ENCODE measurements around the gene CCDC15.
"Not testable (repeated sequence)": the region's sequence is repeated elsewhere in the genome, so short reads cannot be mapped to it uniquely, and the experiment has no call there.

Gene CCDC15

DNA sequence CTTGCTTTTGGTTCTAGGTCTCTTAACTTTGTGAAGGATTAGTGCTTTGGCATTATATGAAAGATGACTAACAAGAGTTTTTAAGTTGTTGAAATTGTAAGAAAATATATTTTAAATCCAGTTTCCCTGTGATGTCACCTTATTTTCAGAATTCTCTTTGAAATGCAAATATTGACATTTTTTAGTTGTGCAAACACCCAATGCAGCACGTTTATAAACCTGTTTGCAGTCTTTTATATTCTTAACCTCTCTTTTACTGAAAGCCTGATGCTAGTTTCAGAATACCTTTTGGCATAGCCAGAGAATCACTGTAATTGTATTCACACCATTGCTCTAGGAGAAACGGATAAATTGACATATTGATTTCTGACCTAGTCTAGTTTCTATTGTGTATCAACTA lies 66.3 kb downstream of the CCDC15 start:
- H3K9me3 Mint-ChIP-seq = no peaks in the 10 kb centered on the region
- no peaks in the 10 kb centered on the region for H3K36me3 Mint-ChIP-seq
- no peaks in the 10 kb centered on the region for H3K4me1 Mint-ChIP-seq
- H3K27me3 Mint-ChIP-seq = no peaks in the 10 kb centered on the region
- no peak overlapping the region for H3K27ac Mint-ChIP-seq
- no peak overlapping the region for H3K4me3 Mint-ChIP-seq

DNA sequence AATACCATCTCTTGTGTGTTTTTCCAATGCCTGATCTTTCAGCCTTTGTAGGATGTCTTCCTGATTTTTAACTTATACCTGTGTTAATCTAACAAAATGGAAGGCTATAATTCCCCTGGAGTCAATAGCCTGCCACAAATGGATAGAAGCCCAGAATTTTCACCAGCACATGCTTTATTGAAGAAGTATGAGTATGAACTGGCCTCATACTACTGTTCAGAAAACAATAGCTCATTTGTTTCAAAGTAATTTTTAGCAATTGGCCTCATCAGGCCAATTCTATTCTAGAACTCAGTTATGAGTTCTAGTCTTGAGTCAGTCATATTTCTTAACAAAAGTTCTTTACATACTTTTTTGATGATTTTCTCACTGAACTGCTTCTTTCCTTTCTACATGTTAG lies 68.5 kb downstream of the CCDC15 start:
- Mint-ChIP-seq H3K4me1 (no peaks in the 10 kb centered on the region), H3K4me3 (no peak overlapping the region), H3K9me3 (no peaks in the 10 kb centered on the region), H3K36me3 (no peaks in the 10 kb centered on the region), H3K27ac (no peak overlapping the region), H3K27me3 (no peaks in the 10 kb centered on the region)

DNA sequence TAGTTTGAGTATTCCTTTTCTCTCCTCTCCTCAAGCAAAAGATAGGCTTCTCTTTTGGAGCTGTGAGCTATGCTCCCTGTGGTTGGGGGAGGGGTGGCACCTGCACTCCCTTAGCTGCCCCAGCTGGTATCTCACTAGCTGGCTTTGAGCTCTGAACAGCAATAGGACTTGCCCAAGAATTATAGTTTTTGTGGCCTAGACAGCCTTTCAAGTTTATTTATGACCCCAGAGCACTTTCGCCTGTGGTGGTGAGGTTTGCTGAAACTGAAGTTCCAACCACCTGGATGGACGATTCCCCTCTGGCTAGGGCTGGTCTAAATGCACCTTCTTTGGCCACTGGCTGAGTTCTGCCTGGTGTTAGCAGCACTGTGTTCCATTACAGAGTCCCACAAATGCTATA lies 72.0 kb downstream of the CCDC15 start:
- no peaks in the 10 kb centered on the region for H3K9me3 Mint-ChIP-seq
- no peaks in the 10 kb centered on the region for H3K4me1 Mint-ChIP-seq
- H3K27me3 Mint-ChIP-seq = no peaks in the 10 kb centered on the region
- H3K4me3 Mint-ChIP-seq = no peak overlapping the region
- peaks cover 13% of the 10 kb centered on the region for H3K36me3 Mint-ChIP-seq
- H3K27ac Mint-ChIP-seq = no peak overlapping the region

DNA sequence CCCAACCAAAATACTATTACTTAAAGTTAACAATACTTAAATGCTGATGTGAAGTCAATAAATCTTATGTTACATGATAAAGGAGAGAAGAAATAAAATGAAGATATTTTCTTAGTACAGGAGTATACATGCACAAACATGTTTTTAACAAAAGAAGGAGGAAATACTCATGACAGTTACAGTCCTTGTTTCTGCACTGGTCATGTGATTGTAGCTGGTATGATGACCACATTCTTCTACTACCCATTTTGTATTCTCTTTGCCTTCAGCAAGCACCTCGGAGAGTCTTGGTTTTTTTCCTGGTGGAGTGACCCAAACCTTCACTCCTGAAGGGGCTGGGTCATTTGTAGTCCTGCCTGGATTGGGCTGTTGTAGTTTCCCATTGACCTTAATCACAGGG lies 75.4 kb downstream of the CCDC15 start:
- H3K27ac Mint-ChIP-seq, H3K4me3 Mint-ChIP-seq, H3K9me3 Mint-ChIP-seq, H3K4me1 Mint-ChIP-seq, H3K27me3 Mint-ChIP-seq: not testable (repeated sequence)
- peaks cover 25% of the 10 kb centered on the region for H3K36me3 Mint-ChIP-seq

DNA sequence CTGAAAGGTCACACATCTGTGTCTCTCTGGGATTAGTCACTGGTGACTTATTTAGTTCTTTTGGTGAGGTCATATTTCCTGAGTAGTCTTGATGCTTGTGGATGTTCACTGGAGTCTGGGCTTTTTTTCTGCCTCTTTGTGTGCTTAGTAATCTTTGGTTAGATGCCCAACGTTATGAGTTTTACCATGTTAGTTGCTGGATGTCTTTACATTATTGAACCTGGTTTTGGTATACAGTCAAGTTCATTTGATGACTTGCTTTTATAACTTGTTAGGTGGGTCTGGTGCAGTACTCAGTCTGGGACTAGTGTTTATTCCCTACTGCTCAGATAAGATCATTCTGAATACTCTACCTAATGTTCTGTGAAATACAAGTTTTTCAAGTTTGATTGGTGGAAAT lies 82.9 kb downstream of the CCDC15 start:
- H3K4me3 Mint-ChIP-seq = no peak overlapping the region
- H3K27me3 Mint-ChIP-seq = no peaks in the 10 kb centered on the region
- H3K4me1 Mint-ChIP-seq = no peaks in the 10 kb centered on the region
- H3K9me3 Mint-ChIP-seq = peaks cover 6% of the 10 kb centered on the region
- H3K36me3 Mint-ChIP-seq = peaks cover 27% of the 10 kb centered on the region
- no peak overlapping the region for H3K27ac Mint-ChIP-seq

GRCh38 chr11:125049164-125049792 lies 95.3 kb downstream of the CCDC15 start:
- H3K27ac Mint-ChIP-seq = no peak overlapping the region
- H3K4me1 Mint-ChIP-seq = no peaks in the 10 kb centered on the region
- H3K4me3 Mint-ChIP-seq = no peak overlapping the region
- no peaks in the 10 kb centered on the region for H3K9me3 Mint-ChIP-seq
- no peaks in the 10 kb centered on the region for H3K27me3 Mint-ChIP-seq
- peaks cover 1% of the 10 kb centered on the region for H3K36me3 Mint-ChIP-seq

DNA sequence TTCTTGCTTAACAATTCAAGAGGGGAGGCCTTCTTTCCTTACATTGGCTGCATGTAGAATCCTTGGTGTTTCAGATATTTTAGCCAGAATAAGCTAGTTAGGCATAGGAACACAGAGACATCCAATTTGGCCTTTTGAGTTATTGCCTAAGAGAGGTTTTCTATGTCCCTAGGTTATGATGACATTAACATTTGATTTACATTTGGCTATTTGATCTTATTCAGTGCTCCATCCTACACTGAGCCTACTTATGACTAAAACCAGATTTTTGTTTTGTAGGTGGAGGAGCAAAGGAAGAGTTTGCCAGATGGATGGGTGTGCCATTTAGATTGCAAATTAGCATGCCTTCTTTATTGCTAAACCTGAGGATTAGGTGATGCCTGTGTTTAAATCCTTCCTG lies 98.0 kb downstream of the CCDC15 start:
- H3K9me3 Mint-ChIP-seq = no peaks in the 10 kb centered on the region
- H3K4me1 Mint-ChIP-seq = no peaks in the 10 kb centered on the region
- no peak overlapping the region for H3K27ac Mint-ChIP-seq
- no peaks in the 10 kb centered on the region for H3K36me3 Mint-ChIP-seq
- H3K27me3 Mint-ChIP-seq = peaks cover under 1% of the 10 kb centered on the region
- no peak overlapping the region for H3K4me3 Mint-ChIP-seq

DNA sequence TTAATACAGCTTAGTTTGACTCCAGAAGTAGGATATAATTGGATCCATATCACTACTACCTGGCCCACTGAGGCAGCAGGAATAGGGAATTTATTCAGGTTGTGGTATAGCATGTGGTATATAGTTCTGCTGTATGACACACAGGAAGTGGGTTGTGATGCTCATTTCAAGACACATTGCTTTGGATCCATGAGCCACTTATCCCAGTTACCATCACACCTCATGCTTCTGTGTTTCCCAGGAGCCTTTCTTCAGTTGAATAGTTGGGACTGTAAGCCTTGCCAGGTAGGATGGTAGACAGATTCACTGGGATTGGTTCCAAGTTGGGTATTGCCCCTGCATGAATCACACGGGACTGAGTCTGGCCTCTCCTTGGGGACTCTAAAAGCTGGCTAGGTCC lies 99.2 kb downstream of the CCDC15 start:
- no peaks in the 10 kb centered on the region for H3K9me3 Mint-ChIP-seq

DNA sequence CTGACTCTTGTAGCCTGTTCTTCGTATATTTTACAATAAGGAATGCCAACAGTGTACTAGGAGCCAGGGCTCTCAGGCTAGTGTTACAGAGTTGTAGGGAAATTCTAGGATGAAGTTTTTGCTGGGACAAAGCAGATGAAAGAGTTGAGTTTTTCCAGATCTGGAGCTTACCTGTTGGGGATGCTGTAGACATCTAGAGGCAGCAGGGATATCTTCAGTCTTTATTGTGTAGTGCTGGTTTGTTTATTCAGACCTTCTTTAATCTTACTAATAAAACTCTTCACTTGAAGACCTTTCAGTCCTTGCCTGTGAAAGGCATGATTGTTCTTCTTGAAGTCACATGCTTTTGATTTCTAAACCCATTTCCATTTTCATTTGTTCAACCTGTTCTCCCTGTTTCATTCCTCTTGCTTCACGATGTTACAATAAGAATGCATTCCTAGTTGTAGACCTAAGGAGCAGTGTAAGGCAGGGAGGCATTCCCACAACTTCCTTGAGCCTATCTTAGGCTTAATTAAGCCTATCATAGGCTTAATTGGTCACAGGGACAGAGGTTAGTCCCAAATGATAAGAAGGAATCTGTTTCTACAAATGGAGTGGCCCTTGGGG lies 101.2 kb downstream of the CCDC15 start:
- H3K36me3 Mint-ChIP-seq = no peaks in the 10 kb centered on the region
- H3K4me1 Mint-ChIP-seq = no peaks in the 10 kb centered on the region
- no peak overlapping the region for H3K27ac Mint-ChIP-seq
- no peaks in the 10 kb centered on the region for H3K9me3 Mint-ChIP-seq
- H3K4me3 Mint-ChIP-seq = no peak overlapping the region
- H3K27me3 Mint-ChIP-seq = peaks cover 2% of the 10 kb centered on the region

More for the DNA sequence above, 99.2 kb downstream of the CCDC15 start:
- H3K4me3 Mint-ChIP-seq = no peak overlapping the region
- H3K4me1 Mint-ChIP-seq = no peaks in the 10 kb centered on the region
- H3K27me3 Mint-ChIP-seq = peaks cover 2% of the 10 kb centered on the region
- no peak overlapping the region for H3K27ac Mint-ChIP-seq
- H3K36me3 Mint-ChIP-seq = no peaks in the 10 kb centered on the region

- not testable (repeated sequence) for H3K36me3 Mint-ChIP-seq, H3K4me1 Mint-ChIP-seq, H3K4me3 Mint-ChIP-seq, H3K27me3 Mint-ChIP-seq, H3K27ac Mint-ChIP-seq, H3K9me3 Mint-ChIP-seq
These were observed 102.1 kb downstream of the CCDC15 start for GRCh38 chr11:125056111-125056510.

GRCh38 chr11:125056931-125057692 lies 103.1 kb downstream of the CCDC15 start:
- Mint-ChIP-seq H3K27ac (no peak overlapping the region), H3K9me3 (no peaks in the 10 kb centered on the region), H3K4me3 (no peak overlapping the region), H3K27me3 (peaks cover 4% of the 10 kb centered on the region), H3K36me3 (no peaks in the 10 kb centered on the region), H3K4me1 (no peaks in the 10 kb centered on the region)

DNA sequence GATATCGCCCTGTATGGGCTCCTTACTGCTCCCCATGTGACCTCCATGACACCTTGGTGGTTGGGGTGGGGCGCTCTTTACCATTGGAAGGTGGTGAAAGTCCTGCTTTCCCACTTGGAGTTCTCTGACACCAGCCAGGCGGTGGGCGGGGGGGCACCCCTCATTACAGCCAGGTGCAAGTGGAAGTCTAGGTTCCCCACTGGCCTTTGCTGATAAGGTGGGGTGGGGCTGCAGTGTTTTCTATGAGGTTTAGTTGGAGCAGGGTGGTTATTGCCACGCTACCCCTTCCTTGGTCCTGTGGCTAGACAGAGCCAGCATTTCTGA lies 103.7 kb downstream of the CCDC15 start:
- Mint-ChIP-seq H3K36me3 (no peaks in the 10 kb centered on the region), H3K27me3 (peaks cover 6% of the 10 kb centered on the region), H3K9me3 (no peaks in the 10 kb centered on the region), H3K4me3 (no peak overlapping the region), H3K4me1 (peaks cover 3% of the 10 kb centered on the region), H3K27ac (no peak overlapping the region)

DNA sequence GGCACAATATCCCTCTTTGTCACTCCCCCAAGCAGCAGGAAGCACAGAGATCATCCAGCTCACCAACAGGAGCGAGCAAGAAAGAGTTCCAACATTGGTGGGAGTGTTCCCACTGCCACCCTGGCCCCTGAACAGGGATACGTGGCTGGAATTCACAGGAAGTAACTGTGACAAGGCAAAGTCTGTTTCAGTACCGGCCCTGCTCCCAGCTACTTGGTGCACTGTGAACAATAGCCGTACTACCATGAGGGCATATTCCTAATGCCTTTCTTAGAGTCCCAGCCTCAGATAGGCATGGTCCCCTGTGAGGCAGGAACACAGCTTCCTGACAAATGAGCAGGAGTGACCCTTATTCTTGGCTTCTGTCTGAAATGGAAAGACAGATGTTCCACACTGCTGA lies 107.3 kb downstream of the CCDC15 start:
- Mint-ChIP-seq H3K27me3 (peaks cover 25% of the 10 kb centered on the region), H3K27ac (no peak overlapping the region), H3K4me1 (peaks cover 6% of the 10 kb centered on the region), H3K9me3 (no peaks in the 10 kb centered on the region), H3K36me3 (no peaks in the 10 kb centered on the region), H3K4me3 (no peak overlapping the region)

- peaks cover 28% of the 10 kb centered on the region for H3K27me3 Mint-ChIP-seq
- peak overlapping the region; percentile 86 for H3K4me3 Mint-ChIP-seq
- H3K36me3 Mint-ChIP-seq = no peaks in the 10 kb centered on the region
- H3K9me3 Mint-ChIP-seq = no peaks in the 10 kb centered on the region
- H3K27ac Mint-ChIP-seq = no peak overlapping the region
- H3K4me1 Mint-ChIP-seq = peaks cover 6% of the 10 kb centered on the region
These were observed 108.4 kb downstream of the CCDC15 start for GRCh38 chr11:125062218-125062930.

GRCh38 chr11:125062931-125063428 lies 109.0 kb downstream of the CCDC15 start, which contains the start of gene SLC37A2:
TSS of gene SLC37A2 (plus strand) at chr11:125063305. CDS start at chr11:125063368, 63 bp downstream.
- Mint-ChIP-seq H3K27me3 (peaks cover 31% of the 10 kb centered on the region), H3K4me3 (peak within 1 kb of the TSS; percentile 86), H3K27ac (no peak within 1 kb of the TSS), H3K36me3 (no peaks in the 10 kb centered on the region), H3K9me3 (no peaks in the 10 kb centered on the region), H3K4me1 (peaks cover 6% of the 10 kb centered on the region)
